WI38 (cell line): ENCODE results near the gene XRCC3.

Experiments
- H3K4me3 ChIP-seq: 2 replicates; pipeline ENCODE4 v1.5.1; 2011; ENCODE audit warnings: low read depth, mild to moderate bottlenecking, control low read depth, low read length
- TF ChIP-seq, protein P1 (sequence below): IDR thresholded peaks from 2 replicates; pipeline ENCODE4 v1.5.1; 2012; ENCODE audit warnings: low read depth, mild to moderate bottlenecking, control low read depth, low read length

Gene XRCC3

DNA sequence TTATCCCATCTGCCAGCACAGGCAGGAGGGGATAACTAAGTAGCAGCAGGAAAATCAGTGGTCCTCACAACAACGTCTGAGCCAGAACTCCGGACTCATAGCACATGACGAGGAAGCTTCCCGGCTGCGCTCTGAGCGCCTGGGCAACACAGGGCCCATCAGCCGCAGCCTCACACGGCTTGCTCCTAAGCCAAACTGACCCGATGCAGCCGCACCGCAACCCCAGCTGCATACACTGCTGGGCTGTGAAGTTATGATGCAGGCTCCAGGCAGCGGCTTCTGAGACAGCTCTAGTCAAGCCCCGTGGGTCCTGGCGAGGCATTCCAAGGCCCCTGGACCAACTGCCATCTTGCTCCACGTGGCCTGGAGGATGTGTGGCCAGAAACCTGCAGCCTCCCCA lies 28.4 kb upstream of the XRCC3 start:
- H3K4me3 ChIP-seq, result no peak overlapping the region
- TF ChIP-seq, protein P1, sequence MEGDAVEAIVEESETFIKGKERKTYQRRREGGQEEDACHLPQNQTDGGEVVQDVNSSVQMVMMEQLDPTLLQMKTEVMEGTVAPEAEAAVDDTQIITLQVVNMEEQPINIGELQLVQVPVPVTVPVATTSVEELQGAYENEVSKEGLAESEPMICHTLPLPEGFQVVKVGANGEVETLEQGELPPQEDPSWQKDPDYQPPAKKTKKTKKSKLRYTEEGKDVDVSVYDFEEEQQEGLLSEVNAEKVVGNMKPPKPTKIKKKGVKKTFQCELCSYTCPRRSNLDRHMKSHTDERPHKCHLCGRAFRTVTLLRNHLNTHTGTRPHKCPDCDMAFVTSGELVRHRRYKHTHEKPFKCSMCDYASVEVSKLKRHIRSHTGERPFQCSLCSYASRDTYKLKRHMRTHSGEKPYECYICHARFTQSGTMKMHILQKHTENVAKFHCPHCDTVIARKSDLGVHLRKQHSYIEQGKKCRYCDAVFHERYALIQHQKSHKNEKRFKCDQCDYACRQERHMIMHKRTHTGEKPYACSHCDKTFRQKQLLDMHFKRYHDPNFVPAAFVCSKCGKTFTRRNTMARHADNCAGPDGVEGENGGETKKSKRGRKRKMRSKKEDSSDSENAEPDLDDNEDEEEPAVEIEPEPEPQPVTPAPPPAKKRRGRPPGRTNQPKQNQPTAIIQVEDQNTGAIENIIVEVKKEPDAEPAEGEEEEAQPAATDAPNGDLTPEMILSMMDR, result no peak

DNA sequence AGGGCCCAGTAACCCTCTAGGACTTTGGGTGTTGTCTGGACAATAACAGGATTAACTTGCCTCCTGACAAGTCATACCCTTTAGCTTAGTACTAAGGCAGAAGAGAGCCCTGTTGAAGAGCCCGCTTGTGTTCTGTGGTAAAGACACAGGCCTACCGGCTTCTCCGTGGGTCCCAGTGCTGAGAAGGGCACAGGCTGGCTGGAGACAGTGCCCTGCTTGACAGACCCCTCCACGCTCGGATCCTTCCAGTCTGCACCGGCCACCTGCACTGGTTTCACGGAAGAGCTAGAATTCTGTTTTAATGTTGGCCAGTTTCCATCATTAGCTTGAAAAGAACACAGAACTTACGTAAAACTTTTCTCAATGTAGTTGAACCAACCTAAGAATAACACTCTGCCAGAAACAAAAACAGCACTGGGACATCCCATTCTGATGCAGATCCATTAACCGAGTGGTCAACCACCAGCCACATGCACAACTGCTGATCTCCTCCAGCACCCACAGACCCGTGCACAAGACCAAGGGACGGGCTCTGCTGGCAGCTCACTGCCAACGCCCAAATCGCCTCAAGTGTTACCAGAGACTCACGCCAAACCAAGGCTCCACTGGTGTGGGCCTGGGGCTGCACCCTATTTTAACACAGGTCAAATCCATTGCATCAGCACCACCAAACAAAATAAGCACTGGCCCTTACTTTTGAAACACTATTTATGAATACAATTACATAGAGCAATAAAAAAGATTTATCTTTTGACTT lies 27.4 kb upstream of the XRCC3 start:
- TF ChIP-seq, protein P1, result no peak
- H3K4me3 ChIP-seq, result no peak overlapping the region

DNA sequence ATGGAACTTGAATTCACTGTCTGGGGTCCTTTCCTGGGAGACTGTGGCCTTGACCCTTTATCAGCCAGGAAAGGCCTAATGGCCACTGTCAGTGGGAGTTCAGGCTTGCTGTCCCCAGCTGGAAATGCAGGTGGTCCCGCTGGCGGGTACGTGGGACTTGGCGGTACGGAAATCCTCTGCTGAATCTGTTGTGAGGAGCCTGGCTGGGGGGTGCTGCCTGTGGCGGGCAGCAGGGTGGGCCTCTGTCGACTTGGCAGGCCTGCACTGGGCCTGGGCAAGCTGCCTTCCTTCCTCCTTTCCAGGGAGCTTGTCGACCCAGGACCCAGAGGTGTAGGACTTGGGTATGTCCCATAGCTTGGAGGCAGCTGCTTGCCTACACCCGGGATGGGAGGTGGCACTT lies 26.6 kb upstream of the XRCC3 start:
- H3K4me3 ChIP-seq, result no peak overlapping the region
- TF ChIP-seq, protein P1, result no peak

GRCh38 chr14:103740991-103741689 lies 25.9 kb upstream of the XRCC3 start:
- TF ChIP-seq, protein P1, result no peak
- H3K4me3 ChIP-seq, result no peak overlapping the region

DNA sequence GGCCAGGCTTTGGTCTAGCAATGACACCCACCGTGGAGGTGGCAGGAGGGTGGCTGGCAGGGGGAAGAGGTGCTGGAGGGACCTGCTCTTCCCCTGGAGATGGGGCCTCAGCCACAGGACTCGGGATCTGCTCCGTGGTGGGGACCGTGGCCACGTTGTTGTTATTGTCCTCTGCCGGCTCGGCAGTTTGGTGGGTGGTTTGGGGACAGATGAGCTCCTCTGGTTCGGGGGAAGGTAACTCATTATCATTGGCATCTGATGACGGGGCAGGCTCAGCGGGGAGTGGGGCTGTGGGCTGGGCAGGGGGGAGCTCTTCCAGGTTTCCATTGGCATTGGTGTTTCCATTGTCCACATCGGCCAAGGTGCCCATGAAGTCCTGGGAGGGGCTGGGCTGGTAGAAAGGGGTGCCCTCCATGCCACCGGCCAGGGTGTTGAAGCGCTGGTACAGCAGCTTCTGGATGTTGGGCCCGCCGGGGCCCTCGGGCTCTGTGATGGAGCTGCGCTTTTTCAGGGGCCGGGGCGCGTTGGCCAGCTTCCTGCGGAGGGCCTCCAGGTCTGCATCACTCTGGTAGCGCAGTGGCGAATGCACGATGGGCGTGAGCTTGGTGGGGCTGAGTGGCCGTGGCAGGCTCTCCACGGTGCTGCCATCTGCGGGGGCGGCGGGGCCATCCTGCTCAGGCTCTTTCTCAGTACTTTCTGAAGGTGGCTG lies 24.7 kb upstream of the XRCC3 start:
- TF ChIP-seq, protein P1, result no peak
- H3K4me3 ChIP-seq, result no peak overlapping the region

GRCh38 chr14:103739466-103739792 lies 24.2 kb upstream of the XRCC3 start:
- TF ChIP-seq, protein P1, result no peak
- H3K4me3 ChIP-seq, result no peak overlapping the region
